Measurements from ENCODE around the gene ACOXL.

The ACOXL gene

DNA sequence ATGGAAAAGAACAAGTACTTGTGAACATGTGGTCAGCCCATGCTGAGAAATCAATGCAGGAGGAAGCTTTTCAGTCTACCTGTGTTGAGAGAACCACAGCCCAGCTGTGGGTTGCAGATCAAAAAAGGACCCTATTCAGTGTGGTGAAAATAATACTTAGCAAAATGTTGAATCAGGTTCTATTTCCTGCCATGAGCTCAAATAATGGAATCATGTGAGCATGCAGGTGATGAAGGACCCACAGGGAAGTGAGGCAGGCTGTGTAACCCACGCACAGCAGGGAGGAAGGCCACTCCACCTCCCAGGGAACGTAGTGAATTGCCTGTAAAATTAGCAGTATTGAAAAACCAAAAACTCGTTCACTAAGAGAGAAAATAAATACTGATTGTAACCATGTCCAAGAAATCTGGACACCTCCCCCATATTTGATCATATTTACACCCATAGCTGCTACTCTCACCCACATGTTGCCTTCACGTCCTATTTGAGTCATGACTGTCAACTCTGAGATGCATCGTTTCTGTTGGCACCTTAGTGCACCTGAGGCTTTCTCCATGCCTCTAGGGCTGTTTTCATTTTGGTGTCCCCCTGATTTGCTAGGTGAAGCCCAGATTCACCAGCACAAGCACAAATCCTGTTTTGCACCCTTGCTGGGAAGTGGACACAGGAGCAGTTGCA lies 367.9 kb downstream of the ACOXL start (continued):
- TF ChIP-seq, protein P1, sequence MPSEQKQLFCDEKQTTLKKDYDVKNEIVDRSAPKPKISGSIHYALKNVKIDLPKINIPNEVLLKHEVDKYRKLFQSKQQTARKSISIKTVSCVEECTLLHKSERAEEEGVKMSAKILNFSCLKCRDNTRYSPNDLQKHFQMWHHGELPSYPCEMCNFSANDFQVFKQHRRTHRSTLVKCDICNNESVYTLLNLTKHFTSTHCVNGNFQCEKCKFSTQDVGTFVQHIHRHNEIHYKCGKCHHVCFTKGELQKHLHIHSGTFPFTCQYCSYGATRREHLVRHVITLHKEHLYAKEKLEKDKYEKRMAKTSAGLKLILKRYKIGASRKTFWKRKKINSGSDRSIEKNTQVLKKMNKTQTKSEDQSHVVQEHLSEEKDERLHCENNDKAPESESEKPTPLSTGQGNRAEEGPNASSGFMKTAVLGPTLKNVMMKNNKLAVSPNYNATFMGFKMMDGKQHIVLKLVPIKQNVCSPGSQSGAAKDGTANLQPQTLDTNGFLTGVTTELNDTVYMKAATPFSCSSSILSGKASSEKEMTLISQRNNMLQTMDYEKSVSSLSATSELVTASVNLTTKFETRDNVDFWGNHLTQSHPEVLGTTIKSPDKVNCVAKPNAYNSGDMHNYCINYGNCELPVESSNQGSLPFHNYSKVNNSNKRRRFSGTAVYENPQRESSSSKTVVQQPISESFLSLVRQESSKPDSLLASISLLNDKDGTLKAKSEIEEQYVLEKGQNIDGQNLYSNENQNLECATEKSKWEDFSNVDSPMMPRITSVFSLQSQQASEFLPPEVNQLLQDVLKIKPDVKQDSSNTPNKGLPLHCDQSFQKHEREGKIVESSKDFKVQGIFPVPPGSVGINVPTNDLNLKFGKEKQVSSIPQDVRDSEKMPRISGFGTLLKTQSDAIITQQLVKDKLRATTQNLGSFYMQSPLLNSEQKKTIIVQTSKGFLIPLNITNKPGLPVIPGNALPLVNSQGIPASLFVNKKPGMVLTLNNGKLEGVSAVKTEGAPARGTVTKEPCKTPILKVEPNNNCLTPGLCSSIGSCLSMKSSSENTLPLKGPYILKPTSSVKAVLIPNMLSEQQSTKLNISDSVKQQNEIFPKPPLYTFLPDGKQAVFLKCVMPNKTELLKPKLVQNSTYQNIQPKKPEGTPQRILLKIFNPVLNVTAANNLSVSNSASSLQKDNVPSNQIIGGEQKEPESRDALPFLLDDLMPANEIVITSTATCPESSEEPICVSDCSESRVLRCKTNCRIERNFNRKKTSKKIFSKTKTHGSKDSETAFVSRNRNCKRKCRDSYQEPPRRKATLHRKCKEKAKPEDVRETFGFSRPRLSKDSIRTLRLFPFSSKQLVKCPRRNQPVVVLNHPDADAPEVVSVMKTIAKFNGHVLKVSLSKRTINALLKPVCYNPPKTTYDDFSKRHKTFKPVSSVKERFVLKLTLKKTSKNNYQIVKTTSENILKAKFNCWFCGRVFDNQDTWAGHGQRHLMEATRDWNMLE (tag by site-specific recombination; conservative IDR thresholded peaks at IDR 0.05; ENCODE audit: low read depth): no peak
- TF ChIP-seq ZNF48 (tag by site-specific recombination; IDR thresholded peaks at IDR 0.05): no peak
- no peak for TF ChIP-seq ZNF670 (tag by site-specific recombination; IDR thresholded peaks at IDR 0.05; ENCODE audit: low read depth)

DNA sequence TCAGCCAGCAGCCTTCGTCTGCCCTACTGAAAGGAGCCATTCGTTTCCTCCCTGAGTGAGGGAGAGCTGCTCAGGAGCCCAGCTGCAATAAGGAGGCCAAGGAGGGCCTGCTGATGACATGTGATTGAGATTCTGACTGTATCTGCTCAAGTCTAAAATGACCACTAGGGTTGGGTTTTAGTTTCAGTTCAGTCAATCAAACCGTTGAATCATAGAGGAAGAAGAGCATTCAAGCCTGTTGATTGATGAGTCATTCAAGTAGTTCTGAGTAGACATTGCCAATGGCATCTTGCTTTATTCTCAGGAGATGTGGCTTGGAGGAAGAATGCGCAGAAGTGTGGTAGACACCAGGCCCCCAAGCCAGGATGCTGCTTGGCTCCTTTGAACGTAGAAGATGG lies 368.4 kb downstream of the ACOXL start:
- Histone ChIP-seq H3K9me3 (ENCODE audit: control insufficient read depth, insufficient read depth, low read depth, low read length) (no peaks in the 10 kb centered on the region), H3K27ac (ENCODE audit: extremely low read depth, low read depth, low read length) (no peak overlapping the region), H3K36me3 (ENCODE audit: control insufficient read depth in 2 of 2, insufficient read depth in 1 of 2, low read length in 2 of 2) (no peaks in the 10 kb centered on the region), H3K4me3 (ENCODE audit: low read depth, low read length) (no peak overlapping the region), H3K4me1 (ENCODE audit: control insufficient read depth, insufficient read depth, low read length) (peaks cover 3% of the 10 kb centered on the region; the same call in 1 of the 2 replicates)
- TF ChIP-seq, protein P2, sequence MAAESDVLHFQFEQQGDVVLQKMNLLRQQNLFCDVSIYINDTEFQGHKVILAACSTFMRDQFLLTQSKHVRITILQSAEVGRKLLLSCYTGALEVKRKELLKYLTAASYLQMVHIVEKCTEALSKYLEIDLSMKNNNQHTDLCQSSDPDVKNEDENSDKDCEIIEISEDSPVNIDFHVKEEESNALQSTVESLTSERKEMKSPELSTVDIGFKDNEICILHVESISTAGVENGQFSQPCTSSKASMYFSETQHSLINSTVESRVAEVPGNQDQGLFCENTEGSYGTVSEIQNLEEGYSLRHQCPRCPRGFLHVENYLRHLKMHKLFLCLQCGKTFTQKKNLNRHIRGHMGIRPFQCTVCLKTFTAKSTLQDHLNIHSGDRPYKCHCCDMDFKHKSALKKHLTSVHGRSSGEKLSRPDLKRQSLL (tag by site-specific recombination; IDR thresholded peaks at IDR 0.05): no peak
- no peak for TF ChIP-seq ZXDB (tag by site-specific recombination; IDR thresholded peaks at IDR 0.05)
- no peak for TF ChIP-seq HOXD13 (CRISPR knock-in tag; IDR thresholded peaks at IDR 0.05; ENCODE audit: borderline replicate concordance)
- no peak for TF ChIP-seq ZNF404 (tag by site-specific recombination; IDR thresholded peaks at IDR 0.05)
- TF ChIP-seq, protein P3, sequence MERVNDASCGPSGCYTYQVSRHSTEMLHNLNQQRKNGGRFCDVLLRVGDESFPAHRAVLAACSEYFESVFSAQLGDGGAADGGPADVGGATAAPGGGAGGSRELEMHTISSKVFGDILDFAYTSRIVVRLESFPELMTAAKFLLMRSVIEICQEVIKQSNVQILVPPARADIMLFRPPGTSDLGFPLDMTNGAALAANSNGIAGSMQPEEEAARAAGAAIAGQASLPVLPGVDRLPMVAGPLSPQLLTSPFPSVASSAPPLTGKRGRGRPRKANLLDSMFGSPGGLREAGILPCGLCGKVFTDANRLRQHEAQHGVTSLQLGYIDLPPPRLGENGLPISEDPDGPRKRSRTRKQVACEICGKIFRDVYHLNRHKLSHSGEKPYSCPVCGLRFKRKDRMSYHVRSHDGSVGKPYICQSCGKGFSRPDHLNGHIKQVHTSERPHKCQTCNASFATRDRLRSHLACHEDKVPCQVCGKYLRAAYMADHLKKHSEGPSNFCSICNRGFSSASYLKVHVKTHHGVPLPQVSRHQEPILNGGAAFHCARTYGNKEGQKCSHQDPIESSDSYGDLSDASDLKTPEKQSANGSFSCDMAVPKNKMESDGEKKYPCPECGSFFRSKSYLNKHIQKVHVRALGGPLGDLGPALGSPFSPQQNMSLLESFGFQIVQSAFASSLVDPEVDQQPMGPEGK (tag by site-specific recombination; IDR thresholded peaks at IDR 0.05): no peak
- TF ChIP-seq ZNF514 (tag by site-specific recombination; IDR thresholded peaks at IDR 0.05): no peak
- TF ChIP-seq, protein P4, sequence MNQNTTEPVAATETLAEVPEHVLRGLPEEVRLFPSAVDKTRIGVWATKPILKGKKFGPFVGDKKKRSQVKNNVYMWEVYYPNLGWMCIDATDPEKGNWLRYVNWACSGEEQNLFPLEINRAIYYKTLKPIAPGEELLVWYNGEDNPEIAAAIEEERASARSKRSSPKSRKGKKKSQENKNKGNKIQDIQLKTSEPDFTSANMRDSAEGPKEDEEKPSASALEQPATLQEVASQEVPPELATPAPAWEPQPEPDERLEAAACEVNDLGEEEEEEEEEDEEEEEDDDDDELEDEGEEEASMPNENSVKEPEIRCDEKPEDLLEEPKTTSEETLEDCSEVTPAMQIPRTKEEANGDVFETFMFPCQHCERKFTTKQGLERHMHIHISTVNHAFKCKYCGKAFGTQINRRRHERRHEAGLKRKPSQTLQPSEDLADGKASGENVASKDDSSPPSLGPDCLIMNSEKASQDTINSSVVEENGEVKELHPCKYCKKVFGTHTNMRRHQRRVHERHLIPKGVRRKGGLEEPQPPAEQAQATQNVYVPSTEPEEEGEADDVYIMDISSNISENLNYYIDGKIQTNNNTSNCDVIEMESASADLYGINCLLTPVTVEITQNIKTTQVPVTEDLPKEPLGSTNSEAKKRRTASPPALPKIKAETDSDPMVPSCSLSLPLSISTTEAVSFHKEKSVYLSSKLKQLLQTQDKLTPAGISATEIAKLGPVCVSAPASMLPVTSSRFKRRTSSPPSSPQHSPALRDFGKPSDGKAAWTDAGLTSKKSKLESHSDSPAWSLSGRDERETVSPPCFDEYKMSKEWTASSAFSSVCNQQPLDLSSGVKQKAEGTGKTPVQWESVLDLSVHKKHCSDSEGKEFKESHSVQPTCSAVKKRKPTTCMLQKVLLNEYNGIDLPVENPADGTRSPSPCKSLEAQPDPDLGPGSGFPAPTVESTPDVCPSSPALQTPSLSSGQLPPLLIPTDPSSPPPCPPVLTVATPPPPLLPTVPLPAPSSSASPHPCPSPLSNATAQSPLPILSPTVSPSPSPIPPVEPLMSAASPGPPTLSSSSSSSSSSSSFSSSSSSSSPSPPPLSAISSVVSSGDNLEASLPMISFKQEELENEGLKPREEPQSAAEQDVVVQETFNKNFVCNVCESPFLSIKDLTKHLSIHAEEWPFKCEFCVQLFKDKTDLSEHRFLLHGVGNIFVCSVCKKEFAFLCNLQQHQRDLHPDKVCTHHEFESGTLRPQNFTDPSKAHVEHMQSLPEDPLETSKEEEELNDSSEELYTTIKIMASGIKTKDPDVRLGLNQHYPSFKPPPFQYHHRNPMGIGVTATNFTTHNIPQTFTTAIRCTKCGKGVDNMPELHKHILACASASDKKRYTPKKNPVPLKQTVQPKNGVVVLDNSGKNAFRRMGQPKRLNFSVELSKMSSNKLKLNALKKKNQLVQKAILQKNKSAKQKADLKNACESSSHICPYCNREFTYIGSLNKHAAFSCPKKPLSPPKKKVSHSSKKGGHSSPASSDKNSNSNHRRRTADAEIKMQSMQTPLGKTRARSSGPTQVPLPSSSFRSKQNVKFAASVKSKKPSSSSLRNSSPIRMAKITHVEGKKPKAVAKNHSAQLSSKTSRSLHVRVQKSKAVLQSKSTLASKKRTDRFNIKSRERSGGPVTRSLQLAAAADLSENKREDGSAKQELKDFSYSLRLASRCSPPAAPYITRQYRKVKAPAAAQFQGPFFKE (tag by site-specific recombination; IDR thresholded peaks at IDR 0.05; ENCODE audit: borderline replicate concordance): no peak
- TF ChIP-seq ZNF391 (tag by site-specific recombination; IDR thresholded peaks at IDR 0.05; ENCODE audit: borderline replicate concordance, low read depth): no peak
- no peak for TF ChIP-seq ZNF707 (tag by site-specific recombination; IDR thresholded peaks at IDR 0.05)
- no peak for TF ChIP-seq ZNF214 (tag by site-specific recombination; IDR thresholded peaks at IDR 0.05; ENCODE audit: borderline replicate concordance)
- TF ChIP-seq, protein P5, sequence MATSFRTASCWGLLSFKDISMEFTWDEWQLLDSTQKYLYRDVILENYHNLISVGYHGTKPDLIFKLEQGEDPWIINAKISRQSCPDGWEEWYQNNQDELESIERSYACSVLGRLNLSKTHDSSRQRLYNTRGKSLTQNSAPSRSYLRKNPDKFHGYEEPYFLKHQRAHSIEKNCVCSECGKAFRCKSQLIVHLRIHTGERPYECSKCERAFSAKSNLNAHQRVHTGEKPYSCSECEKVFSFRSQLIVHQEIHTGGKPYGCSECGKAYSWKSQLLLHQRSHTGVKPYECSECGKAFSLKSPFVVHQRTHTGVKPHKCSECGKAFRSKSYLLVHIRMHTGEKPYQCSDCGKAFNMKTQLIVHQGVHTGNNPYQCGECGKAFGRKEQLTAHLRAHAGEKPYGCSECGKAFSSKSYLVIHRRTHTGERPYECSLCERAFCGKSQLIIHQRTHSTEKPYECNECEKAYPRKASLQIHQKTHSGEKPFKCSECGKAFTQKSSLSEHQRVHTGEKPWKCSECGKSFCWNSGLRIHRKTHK (tag by site-specific recombination; IDR thresholded peaks at IDR 0.05): no peak
- no peak for TF ChIP-seq SP2 (tag by site-specific recombination; IDR thresholded peaks at IDR 0.05)
- no peak for TF ChIP-seq ZNF585B (tag by site-specific recombination; IDR thresholded peaks at IDR 0.05)
- ChIA-PET POLR2A (no interaction called here), CTCF (no interaction called here)

Measured in HEK293 (cell line).